HPDE6-E6E7 (cell line): Measurements from ENCODE around the gene NDUFA3.
"Not testable (repeated sequence)": the region's sequence is repeated elsewhere in the genome, so short reads cannot be mapped to it uniquely, and the experiment has no call there.

ENCODE experiments used
- DNase-seq: peaks from one replicate; pipeline ENCODE4 v3.0.0; 2011; ENCODE audit warnings: missing footprints; ENCODE audit errors: extremely low spot score

The NDUFA3 gene

GRCh38 chr19:54102421-54103169 is at the start of gene NDUFA3:
Gene NDUFA3 (plus strand): TSS chr19:54102855. CDS start chr19:54102879, 24 bp downstream.
- peak; percentile 99 for DNase-seq

- DNase-seq = no peak
Measured at GRCh38 chr19:54062643-54063042, 40.0 kb upstream of the NDUFA3 start.

DNA sequence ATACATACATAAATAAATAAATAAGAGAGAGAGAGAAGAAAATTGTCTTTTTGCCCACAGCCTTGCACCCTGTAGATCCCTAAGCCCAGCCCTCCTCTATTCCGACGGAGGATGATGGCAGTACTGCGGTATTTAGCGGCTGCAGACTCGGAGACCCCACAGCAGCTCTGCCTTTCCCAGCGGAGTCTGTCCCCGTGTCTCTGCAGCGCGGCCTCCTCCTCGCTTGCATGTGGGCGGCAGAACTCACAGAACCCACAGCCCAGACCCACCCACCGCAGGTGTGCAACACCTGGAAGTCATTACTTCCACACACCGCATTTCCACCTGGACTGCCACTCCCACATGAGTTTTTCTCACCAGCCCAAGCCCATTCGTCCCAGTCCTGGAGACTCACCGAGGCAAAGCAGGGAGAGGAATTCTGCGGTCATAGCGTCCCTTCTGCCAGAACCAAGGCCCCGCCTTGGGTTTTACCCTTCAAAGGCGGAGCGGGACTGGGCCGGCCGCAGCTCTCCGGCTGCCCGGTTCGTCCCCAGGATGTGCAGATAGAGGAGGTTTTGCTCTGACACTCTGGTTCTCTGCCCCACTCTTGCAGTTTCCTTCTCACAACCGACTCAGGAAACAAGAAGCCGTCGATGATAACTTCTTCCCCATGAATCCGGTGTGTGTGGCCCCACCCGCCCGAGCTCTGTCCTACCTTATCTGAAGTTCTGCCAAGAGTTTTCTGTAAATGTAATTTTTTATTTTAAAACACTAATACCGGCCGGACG is 39.1 kb upstream of the NDUFA3 start, which contains the start of gene VSTM1:
Gene VSTM1, minus strand, starts transcription at position 548 of the 767 bp plus-strand sequence. Its CDS starts 120 bp downstream, at position 428.
- no peak for DNase-seq

DNA sequence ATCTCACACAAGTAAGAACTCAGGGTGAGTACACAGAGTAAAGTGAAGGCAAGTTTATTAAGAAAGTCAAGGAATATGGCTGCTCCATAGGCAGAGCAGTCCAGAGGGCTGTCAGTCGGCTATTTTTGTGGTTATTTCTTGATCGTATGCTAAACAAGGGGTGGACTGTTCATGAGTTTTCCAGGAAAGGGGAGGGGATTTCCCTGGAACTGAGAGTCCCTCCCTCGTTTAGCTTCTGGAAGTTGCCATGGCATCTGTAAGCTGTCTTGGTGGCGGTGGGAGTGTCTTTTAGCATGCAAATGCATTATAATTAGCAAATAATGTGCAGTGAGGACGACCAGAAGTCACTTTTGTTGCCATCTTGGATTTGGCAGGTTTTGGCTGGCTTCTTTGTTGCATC is 33.2 kb upstream of the NDUFA3 start:
- no peak for DNase-seq

GRCh38 chr19:54073829-54074228 is 28.8 kb upstream of the NDUFA3 start:
- DNase-seq = no peak

GRCh38 chr19:54074851-54075250 is 27.8 kb upstream of the NDUFA3 start:
- DNase-seq = no peak

DNA sequence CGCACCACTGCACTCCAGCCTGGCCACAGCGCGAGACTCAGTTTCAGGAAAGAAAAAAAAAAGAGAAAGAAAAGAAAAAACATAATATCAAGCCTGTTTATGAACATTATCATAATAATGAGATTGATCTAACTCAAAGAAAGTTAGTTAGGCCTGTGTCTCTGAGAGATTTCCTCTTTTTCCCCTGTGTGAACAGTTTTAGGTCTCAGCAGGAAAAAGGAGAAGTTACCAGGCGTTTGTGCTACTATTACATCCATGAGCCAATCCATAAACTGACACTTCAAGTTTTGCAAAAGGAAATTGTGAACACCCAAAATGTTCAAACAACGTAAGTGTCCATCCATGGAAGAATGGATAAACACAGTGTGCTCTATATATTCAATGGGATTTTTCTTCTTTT is 25.3 kb upstream of the NDUFA3 start:
- no peak for DNase-seq

DNA sequence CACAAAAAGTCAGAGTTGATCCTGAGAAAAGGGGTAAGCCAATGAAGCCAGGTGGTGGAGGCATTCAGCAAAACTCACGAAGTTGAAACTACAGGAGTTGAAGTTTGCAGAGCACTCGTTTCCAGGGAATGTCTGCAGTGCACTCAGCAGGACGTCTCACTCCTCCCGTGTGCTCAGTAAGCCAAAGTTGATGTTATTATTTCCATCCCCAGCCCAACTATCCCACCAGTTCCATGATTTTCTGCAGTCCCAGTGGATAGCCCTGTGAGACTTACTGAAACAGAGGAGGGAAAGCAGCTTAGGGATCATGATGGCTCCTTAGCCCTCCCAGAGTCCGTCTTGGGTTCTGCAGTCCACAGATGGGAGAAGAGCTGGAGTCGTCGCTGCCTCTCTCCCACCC is 21.6 kb upstream of the NDUFA3 start, which contains the start of gene TARM1:
Gene TARM1, minus strand, starts transcription at position 334 of the 400 bp plus-strand sequence. Its CDS starts 25 bp downstream, at position 309.
- no peak for DNase-seq

GRCh38 chr19:54084410-54084809 is 18.2 kb upstream of the NDUFA3 start:
- DNase-seq = no peak

- no peak for DNase-seq
Measured at GRCh38 chr19:54094426-54095000, 8.1 kb upstream of the NDUFA3 start.

DNA sequence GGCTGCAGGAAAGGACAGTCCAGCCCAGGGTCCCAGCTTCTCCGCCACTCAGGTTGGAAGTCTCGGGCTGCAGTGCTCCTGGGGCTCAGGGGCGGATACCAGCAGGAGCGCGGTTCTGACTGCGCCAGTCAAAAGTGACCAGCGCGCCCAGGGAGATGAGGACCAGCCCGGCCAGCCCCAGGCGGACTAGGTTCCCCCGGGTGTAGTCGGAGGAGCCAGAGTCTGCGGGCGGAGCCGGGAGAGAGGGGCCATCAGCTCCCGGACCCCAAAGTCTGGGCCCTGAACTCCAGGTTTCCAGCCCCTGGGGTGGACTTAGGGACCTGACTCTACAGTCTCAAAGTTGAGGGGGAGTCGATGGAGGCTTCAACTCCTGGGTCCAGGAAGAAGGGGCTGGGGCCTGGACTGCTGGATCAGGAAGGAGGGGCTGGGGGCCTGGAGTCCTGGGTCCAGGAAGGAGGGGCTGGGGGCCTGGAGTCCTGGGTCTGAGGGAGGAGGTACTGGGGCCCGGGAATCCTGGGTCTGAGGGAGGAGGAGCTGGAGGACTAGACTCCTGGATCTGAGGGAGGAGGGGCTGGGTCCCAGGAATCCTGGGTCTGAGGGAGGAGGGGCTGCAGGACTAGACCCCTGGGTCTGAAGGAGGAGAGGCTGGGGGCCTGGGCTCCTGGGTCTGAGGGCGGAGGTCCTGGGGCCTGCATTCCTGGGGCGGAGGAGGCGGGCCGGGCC is 7.4 kb upstream of the NDUFA3 start:
- DNase-seq = no peak

DNA sequence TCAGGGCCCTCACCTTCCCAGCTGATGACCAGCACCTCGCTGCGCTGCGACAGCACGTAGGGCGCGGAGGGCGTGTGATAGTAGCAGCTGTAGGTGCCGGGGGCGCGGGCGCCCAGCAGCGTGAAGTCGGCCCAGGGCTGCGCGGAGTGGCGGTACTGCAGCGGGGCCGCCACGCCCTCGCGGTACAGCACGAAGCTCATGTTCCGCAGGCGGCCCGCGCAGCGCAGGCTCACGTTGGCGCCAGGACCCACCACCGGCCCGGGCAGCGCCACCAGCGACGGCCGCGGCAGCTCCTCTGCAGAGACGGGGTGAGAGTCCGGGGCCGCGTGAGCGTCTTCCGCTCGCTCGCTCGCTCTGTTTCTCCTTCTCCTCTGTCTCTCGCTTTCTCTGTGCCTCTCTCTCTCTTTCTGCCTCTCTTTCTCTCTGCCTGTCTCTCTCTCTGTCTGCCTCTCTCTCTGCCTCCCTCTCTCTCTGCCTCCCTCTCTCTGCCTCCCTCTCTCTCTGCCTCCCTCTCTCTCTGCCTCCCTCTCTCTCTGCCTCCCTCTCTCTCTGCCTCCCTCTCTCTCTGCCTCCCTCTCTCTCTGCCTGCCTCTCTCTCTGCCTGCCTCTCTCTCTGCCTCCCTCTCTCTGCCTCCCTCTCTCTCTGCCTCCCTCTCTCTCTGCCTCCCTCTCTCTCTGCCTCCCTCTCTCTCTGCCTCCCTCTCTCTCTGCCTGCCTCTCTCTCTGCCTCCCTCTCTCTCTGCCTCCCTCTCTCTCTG is 6.6 kb upstream of the NDUFA3 start:
- not testable (repeated sequence) for DNase-seq

- DNase-seq = no peak
Measured at GRCh38 chr19:54096617-54097106, 6.0 kb upstream of the NDUFA3 start.

DNA sequence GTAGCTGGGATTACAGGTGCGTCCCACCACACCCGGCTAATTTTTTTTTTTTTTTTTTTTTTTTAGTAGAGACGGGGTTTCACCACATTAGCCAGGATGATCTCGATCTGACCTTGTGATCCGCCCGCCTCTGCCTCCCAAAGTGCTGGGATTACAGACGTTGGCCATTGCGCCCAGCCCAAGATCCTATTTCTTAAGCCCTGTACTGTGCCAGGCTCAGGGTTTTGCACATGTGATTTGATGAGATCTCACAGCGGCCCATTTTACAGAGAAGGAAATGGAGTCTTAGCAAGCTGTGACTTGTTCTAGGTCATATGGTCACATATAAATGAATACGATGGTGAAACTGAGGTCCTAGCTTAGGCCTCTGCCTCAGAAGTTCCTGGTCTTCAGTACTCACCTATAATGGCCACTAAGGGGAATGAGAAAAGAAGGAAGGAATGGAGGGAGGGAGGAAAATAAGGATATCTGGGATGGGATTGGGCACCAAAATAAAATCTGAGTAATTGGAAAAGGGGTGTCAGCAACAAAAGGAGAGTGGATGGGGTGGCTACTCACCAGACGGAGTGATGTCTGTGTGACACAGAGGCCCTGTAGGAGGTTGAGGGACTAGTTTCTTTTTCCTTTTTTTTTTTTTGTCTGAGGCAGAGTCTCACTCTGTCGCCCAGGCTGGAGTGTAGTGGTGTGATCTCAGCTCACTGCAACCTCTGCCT is 3.3 kb upstream of the NDUFA3 start:
- DNase-seq = no peak

DNA sequence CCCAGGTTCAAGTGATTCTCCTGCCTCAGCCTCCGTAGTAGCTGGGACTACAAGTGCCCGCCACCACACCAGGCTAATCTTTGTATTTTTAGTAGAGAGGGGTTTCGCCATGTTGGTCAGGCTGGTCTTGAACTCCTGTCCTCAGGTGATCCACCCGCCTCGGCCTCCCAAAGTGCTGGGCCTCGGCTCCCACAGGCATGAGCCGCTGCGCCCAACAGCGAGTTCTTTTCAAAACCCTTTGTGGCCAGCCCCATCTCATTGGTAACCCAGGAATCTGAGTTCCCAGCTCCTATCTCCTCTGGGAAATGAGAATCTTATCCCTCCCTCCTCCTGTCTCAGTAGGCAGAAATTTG is 2.8 kb upstream of the NDUFA3 start:
- not testable (repeated sequence) for DNase-seq

GRCh38 chr19:54100561-54100960 is 2.1 kb upstream of the NDUFA3 start, which contains the start of gene OSCAR:
Gene OSCAR (minus strand): TSS chr19:54100803. CDS start chr19:54100792, 11 bp downstream.
- DNase-seq = no peak

DNA sequence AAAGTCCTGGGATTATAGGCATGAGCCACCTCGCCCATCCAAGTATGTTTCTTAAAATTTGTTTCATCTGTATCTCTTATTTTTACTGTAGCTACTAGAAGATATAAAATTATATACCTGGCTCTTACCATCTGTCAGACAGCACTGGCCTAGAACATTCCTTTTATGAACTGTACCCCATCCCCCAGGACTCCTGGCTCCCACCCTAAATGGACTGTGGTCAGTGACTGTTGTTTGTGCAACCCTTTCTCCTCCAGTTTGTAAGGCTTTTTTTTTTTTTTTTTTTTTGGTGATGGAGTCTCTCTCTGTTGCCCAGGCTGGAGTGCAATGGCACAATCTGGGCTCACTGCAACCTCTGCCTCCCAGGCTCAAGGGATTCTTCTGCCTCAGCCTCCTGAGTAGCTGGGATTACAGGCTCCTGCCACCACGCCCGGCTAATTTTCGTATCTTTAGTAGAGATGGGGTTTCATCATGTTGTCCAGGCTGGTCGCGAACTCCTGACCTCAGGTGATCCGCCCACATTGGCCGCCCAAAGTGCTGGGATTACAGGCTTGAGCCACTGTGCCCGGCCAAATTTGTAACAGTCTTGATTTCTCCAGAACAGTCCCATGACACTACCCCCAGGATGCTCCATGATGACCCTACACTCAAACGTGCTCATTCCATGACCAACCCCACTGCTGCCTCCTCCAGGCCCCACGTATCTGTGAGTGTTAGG is 2.5 kb downstream of the NDUFA3 start:
- no peak for DNase-seq

- no peak for DNase-seq
Measured at GRCh38 chr19:54105796-54106195, 3.1 kb downstream of the NDUFA3 start.

GRCh38 chr19:54106716-54107115 is 4.1 kb downstream of the NDUFA3 start:
- no peak for DNase-seq
